Endothelial cell of umbilical vein (primary cell): ENCODE data around the gene TMEM98.
"Not testable (repeated sequence)": the region's sequence is repeated elsewhere in the genome, so short reads cannot be mapped to it uniquely, and the experiment has no call there.

ENCODE experiments used
- EZH2 ChIP-seq: IDR thresholded peaks from 2 replicates; pipeline ENCODE4 v1.6.1; 2012; ENCODE audit warnings: borderline replicate concordance, low read depth, mild to moderate bottlenecking, moderate library complexity, low read length, inconsistent platforms; ENCODE audit not compliant: severe bottlenecking
- POLR2AphosphoS5 ChIP-seq: IDR thresholded peaks from 2 replicates; pipeline ENCODE4 v1.6.1; 2012; ENCODE audit warnings: low read depth, mild to moderate bottlenecking, control low read depth, low read length, moderate library complexity; ENCODE audit not compliant: insufficient read depth
- TF ChIP-seq, protein P1 (sequence below), 2 donors: IDR thresholded peaks; 1 replicate in 1 of 2; 2 replicates in 1 of 2; pipeline ENCODE4 v1.5.1; 2011; ENCODE audit warnings: low read length in 2 of 2, mild to moderate bottlenecking in 2 of 2, moderate library complexity in 2 of 2, control low read depth in 1 of 2, inconsistent platforms in 1 of 2, low read depth in 1 of 2; ENCODE audit not compliant: insufficient read depth in 1 of 2; ENCODE audit errors: extremely low read depth in 1 of 2

- TF ChIP-seq EZH2, POLR2AphosphoS5: not testable (repeated sequence)
- TF ChIP-seq, protein P1, sequence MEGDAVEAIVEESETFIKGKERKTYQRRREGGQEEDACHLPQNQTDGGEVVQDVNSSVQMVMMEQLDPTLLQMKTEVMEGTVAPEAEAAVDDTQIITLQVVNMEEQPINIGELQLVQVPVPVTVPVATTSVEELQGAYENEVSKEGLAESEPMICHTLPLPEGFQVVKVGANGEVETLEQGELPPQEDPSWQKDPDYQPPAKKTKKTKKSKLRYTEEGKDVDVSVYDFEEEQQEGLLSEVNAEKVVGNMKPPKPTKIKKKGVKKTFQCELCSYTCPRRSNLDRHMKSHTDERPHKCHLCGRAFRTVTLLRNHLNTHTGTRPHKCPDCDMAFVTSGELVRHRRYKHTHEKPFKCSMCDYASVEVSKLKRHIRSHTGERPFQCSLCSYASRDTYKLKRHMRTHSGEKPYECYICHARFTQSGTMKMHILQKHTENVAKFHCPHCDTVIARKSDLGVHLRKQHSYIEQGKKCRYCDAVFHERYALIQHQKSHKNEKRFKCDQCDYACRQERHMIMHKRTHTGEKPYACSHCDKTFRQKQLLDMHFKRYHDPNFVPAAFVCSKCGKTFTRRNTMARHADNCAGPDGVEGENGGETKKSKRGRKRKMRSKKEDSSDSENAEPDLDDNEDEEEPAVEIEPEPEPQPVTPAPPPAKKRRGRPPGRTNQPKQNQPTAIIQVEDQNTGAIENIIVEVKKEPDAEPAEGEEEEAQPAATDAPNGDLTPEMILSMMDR (IDR thresholded peaks at IDR 0.05; ENCODE audit: extremely low read depth in 1 of 2, insufficient read depth in 1 of 2, low read depth in 1 of 2, low read length in 2 of 2): not testable (repeated sequence)
Measured at GRCh38 chr17:32981611-32982010, 53.7 kb downstream of the TMEM98 start.
